Peyer's patch (tissue), 4 donors: Measurements from ENCODE around the gene RFLNA.

Source experiments
- CTCF ChIP-seq, 6 experiments: fragments of 450-650 bp in 4 of 6; fragments of 200-600 bp in 2 of 6; sonication (generic) in 1 of 6; IDR thresholded peaks; one replicate each; pipeline ENCODE4 v1.5.1; 2017 to 2019; ENCODE audit warnings: antibody characterized with exemption in 6 of 6, mild to moderate bottlenecking in 3 of 6, moderate library complexity in 1 of 6
- POLR2A ChIP-seq, 2 donors: fragments of 450-650 bp; IDR thresholded peaks; one replicate each; pipeline ENCODE4 v1.5.1; 2017; ENCODE audit warnings: antibody characterized with exemption in 2 of 2, mild to moderate bottlenecking in 2 of 2, moderate library complexity in 2 of 2

- no peak for TF ChIP-seq CTCF (IDR thresholded peaks at IDR 0.05)
- no peak for TF ChIP-seq POLR2A (IDR thresholded peaks at IDR 0.05)
Measured at GRCh38 chr12:124326871-124327270, 32.0 kb downstream of the RFLNA start.
